ENCODE measurements around the gene MDK. TPM values are rescaled to one million over a fixed set of nuclear protein-coding genes. Genes with fewer than 3 reads are reported as not detected.
A peak's percentile ranks its signal among the peaks of the same experiment; 100 is the strongest.

Gene MDK, protein sequence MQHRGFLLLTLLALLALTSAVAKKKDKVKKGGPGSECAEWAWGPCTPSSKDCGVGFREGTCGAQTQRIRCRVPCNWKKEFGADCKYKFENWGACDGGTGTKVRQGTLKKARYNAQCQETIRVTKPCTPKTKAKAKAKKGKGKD
- 10 to 100 TPM in 5 of 6 experiments, 1 to 10 TPM in 1; 9.7 to 22.9 (median 18.9) TPM for total RNA-seq (2021; fragmentation: NEBNext Ultra II Directional; extraction: Animal tissue kit (Norgen Biotek cat#: 25700))
- long read RNA-seq, transcript MDK-203 (5 exons, 828 nt): major isoform, 7 of 8 reads
- long read RNA-seq, partial matches to known transcripts: 0 of 8 reads
- long read RNA-seq, other reads (novel, unspliced or antisense): 1 of 8 reads

DNA sequence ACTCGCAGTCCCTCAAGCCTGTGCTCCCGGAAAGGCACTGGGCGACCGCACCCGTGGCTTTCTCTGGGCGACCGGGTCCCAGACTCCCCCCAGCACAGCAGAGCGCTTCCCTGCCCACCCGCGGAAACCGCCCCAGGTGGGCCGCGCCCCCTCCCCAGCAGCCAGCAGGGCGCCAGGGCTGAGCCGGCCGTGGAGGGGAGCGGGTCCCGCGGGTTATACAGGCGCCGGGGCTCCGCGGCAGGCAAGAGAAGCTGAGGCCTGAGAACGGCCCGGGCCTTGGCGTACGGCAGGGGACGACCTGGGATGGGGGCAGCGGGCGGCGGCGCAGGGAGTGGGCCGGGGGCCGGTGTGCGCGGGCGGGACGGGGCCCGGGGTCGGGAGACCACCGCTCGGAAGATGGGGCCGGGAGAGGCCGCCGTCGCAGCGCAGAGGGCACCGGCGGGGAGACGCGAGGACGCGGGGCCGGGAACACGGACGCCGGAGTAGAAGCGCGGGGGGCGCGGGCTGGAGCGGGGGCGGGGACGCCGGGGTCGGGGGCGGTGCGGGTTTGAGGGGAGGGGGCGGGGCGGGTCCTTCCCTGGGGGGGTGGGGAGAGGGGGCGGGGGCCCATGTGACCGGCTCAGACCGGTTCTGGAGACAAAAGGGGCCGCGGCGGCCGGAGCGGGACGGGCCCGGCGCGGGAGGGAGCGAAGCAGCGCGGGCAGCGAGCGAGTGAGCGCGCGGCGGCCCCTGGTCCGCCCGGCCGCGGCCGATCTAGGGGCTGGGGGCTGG is at the start of gene MDK:
TSS of gene MDK (plus strand) at position 622 of the 771 bp plus-strand sequence. CDS start 389 bp downstream, outside the sequence.
- TF ChIP-seq, protein P1, sequence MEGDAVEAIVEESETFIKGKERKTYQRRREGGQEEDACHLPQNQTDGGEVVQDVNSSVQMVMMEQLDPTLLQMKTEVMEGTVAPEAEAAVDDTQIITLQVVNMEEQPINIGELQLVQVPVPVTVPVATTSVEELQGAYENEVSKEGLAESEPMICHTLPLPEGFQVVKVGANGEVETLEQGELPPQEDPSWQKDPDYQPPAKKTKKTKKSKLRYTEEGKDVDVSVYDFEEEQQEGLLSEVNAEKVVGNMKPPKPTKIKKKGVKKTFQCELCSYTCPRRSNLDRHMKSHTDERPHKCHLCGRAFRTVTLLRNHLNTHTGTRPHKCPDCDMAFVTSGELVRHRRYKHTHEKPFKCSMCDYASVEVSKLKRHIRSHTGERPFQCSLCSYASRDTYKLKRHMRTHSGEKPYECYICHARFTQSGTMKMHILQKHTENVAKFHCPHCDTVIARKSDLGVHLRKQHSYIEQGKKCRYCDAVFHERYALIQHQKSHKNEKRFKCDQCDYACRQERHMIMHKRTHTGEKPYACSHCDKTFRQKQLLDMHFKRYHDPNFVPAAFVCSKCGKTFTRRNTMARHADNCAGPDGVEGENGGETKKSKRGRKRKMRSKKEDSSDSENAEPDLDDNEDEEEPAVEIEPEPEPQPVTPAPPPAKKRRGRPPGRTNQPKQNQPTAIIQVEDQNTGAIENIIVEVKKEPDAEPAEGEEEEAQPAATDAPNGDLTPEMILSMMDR (IDR thresholded peaks at IDR 0.05): no peak
- H3K27ac Mint-ChIP-seq: peak within 1 kb of the TSS; percentile 42; the same call in 1 of the 2 replicates

DNA sequence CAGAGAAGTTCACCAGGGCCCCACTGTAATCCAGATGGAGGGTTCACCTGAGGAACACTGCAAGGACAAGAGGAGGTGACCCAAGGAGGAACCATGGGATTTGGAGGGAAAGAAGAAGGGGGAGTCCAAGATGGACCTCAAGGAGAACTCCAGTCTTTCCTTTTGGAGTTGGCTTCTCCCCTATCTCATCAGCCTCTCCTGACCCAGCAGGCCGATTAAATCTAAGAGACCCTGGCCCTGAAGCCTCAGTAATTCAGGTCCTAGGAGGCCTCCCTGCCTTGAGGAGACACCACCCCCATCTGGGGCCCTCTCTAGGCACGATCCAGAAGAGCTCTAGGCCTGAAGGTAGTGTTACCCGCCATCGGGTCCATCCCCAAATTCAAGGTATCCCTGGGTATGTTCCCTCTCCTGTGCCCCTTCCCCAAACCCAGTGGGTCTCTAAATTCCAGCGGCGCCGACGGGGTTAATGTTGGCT is 49.3 kb upstream of the MDK start:
- peaks cover 58% of the 10 kb centered on the region for H3K27me3 Mint-ChIP-seq (ENCODE audit: insufficient read depth)
- no peak for DNase-seq
- TF ChIP-seq, protein P1 (IDR thresholded peaks at IDR 0.05): no peak
- no peaks in the 10 kb centered on the region for H3K9me3 Mint-ChIP-seq
- H3K36me3 Mint-ChIP-seq (ENCODE audit: low read depth): no peaks in the 10 kb centered on the region
- H3K27ac Mint-ChIP-seq: no peak overlapping the region
- H3K4me3 Mint-ChIP-seq: no peak overlapping the region
- peaks cover 16% of the 10 kb centered on the region for H3K4me1 Mint-ChIP-seq (ENCODE audit: low read depth)

More for the DNA sequence above, at the start of gene MDK:
- H3K9me3 Mint-ChIP-seq: no peaks in the 10 kb centered on the region
- H3K4me3 Mint-ChIP-seq: peak within 1 kb of the TSS; percentile 80
- peaks cover 13% of the 10 kb centered on the region for H3K27me3 Mint-ChIP-seq (ENCODE audit: insufficient read depth)
- H3K36me3 Mint-ChIP-seq (ENCODE audit: low read depth): no peaks in the 10 kb centered on the region
- peaks cover 4% of the 10 kb centered on the region for H3K4me1 Mint-ChIP-seq (ENCODE audit: low read depth)
- DNase-seq: no peak

DNA sequence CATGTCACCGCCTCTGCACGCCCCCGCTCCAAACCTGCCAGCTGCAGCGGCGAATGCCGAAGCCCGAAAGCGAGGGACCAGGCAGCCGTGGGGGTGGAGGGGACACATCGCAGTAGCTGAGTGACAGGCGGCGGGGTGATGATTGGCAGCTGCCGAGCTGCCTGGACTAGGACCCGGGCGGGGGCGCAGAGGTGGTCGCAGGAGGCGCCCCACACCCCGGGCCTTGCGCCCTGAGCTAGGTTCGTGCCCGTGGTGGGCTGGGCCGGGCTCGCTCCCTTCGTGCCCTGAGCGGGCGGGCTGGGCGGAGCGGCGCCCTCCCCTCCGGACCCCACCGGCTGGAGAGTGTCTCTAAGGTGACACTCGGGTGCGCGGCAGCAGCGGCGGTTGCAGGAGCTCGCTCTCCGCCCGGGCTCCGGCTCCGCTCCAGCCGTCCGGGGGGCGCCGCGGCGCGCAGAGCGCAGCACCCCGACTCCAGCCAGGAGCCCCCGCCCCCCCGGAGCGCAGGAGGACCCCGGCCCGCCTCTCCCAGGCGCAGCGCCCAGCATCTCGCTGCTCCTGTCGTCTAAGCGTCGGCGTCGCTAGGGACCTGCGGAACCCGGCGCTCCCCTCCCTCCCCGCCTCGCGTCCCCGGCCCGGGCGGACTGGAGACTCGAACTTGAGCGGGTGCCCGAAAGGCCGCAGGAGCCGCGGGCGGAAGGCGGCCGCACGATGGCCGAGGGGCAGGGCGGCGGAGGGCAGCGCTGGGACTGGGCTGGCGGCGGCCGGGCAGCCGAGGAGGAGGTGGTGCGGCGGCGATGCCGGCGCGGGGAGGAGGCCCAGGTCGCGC is 48.7 kb upstream of the MDK start:
- Mint-ChIP-seq H3K36me3 (ENCODE audit: low read depth) (no peaks in the 10 kb centered on the region), H3K4me3 (no peak overlapping the region), H3K27me3 (ENCODE audit: insufficient read depth) (peaks cover 55% of the 10 kb centered on the region), H3K4me1 (ENCODE audit: low read depth) (peaks cover 15% of the 10 kb centered on the region), H3K9me3 (no peaks in the 10 kb centered on the region), H3K27ac (no peak overlapping the region)
- TF ChIP-seq, protein P1 (IDR thresholded peaks at IDR 0.05): no peak
- no peak for DNase-seq

DNA sequence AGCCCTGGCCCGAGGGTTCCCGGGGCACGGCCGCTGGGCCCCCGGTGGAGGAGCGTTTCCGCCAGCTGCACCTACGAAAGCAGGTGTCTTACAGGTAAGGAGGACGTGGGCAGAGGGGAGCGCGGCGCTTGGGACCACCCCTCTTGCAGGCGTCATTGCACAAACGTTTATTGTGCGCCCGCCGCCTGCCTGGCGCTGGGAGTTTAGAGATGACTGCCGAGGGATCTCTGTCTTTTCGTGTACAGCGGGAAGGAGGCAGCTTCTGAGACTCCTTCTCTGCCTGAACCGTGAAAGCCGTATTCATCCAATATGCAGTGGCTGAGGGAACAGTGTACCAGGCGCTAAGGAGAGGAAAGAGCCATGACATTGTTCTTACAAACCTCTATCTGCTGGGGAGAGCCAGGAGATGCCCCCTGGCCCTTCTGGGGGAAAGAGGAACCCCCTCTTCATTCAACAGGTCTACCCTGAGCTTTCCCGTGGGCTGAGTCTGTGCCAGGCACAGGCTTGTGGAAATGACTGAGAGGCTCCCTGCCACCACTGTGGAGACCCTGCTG is 48.0 kb upstream of the MDK start:
- peak overlapping the region; percentile 64 for H3K4me3 Mint-ChIP-seq
- no peak for DNase-seq
- TF ChIP-seq, protein P1 (IDR thresholded peaks at IDR 0.05): no peak

DNA sequence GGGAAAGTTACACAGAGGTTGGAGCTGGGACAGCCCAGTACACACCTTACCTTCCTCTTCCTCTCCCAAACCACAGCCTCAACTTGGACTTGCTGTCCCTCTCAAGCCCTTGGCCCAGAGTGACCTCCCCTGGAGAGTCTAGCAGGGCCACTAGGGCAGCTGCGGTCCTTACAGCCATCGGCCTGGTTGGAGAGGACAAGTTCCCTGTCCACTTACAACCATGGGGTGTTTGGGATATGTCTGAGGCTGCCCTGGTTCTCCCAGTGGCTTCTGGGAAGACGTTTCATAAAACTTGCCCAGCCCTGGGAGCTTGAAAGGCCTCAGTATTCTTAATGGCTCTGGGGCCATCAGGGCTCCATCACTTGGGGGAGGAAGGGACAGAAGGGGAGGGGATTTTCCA is 47.3 kb upstream of the MDK start:
- no peak for DNase-seq
- Mint-ChIP-seq H3K27me3 (ENCODE audit: insufficient read depth) (peaks cover 51% of the 10 kb centered on the region), H3K9me3 (no peaks in the 10 kb centered on the region), H3K4me1 (ENCODE audit: low read depth) (peaks cover 25% of the 10 kb centered on the region), H3K27ac (no peak overlapping the region), H3K4me3 (no peak overlapping the region), H3K36me3 (ENCODE audit: low read depth) (no peaks in the 10 kb centered on the region)
- TF ChIP-seq, protein P1 (IDR thresholded peaks at IDR 0.05): no peak

More for the DNA sequence above, 48.0 kb upstream of the MDK start:
- no peak overlapping the region for H3K27ac Mint-ChIP-seq
- H3K4me1 Mint-ChIP-seq (ENCODE audit: low read depth): peaks cover 17% of the 10 kb centered on the region
- H3K27me3 Mint-ChIP-seq (ENCODE audit: insufficient read depth): peaks cover 50% of the 10 kb centered on the region
- no peaks in the 10 kb centered on the region for H3K9me3 Mint-ChIP-seq
- H3K36me3 Mint-ChIP-seq (ENCODE audit: low read depth): no peaks in the 10 kb centered on the region
